Measurements from ENCODE around the gene TEKT5.
"Not testable (repeated sequence)": the region's sequence is repeated elsewhere in the genome, so short reads cannot be mapped to it uniquely, and the experiment has no call there.

The TEKT5 gene

GRCh38 chr16:10685709-10686108 is 9.0 kb downstream of the TEKT5 start:
- H3K36me3 ChIP-seq (ENCODE audit: control insufficient read depth in 1 of 2, insufficient read depth in 2 of 2, low read length in 2 of 2): no peaks in the 10 kb centered on the region
- no peak overlapping the region for H3K9ac ChIP-seq (ENCODE audit: low read depth in 1 of 2, low read length in 2 of 2)
- H3K9me3 ChIP-seq (ENCODE audit: control insufficient read depth in 1 of 2, low read length in 2 of 2): no peaks in the 10 kb centered on the region
- H3K4me1 ChIP-seq (ENCODE audit: control insufficient read depth in 1 of 2, insufficient read depth in 2 of 2, low read length in 2 of 2): peaks cover 7 to 9% of the 10 kb centered on the region in 2 donors
- peaks cover 0 to 2% of the 10 kb centered on the region in 2 donors for H3K27me3 ChIP-seq (ENCODE audit: control insufficient read depth in 1 of 2, insufficient read depth in 2 of 2, low read length in 2 of 2)
- no peak overlapping the region for H3K4me3 ChIP-seq (ENCODE audit: low read depth in 1 of 2, low read length in 2 of 2)
- no peak overlapping the region for H3K27ac ChIP-seq (ENCODE audit: low read depth, low read length)

GRCh38 chr16:10684511-10685151 is 10.1 kb downstream of the TEKT5 start:
- H3K9me3 ChIP-seq (ENCODE audit: control insufficient read depth in 1 of 2, low read length in 2 of 2): no peaks in the 10 kb centered on the region
- H3K4me3 ChIP-seq (ENCODE audit: low read depth in 1 of 2, low read length in 2 of 2): no peak overlapping the region
- H3K27me3 ChIP-seq (ENCODE audit: control insufficient read depth in 1 of 2, insufficient read depth in 2 of 2, low read length in 2 of 2): peaks cover 0 to 2% of the 10 kb centered on the region in 2 donors
- H3K27ac ChIP-seq (ENCODE audit: low read depth, low read length): no peak overlapping the region
- H3K4me1 ChIP-seq (ENCODE audit: control insufficient read depth in 1 of 2, insufficient read depth in 2 of 2, low read length in 2 of 2): peaks cover 7 to 9% of the 10 kb centered on the region in 2 donors
- H3K36me3 ChIP-seq (ENCODE audit: control insufficient read depth in 1 of 2, insufficient read depth in 2 of 2, low read length in 2 of 2): no peaks in the 10 kb centered on the region
- H3K9ac ChIP-seq (ENCODE audit: low read depth in 1 of 2, low read length in 2 of 2): no peak overlapping the region

GRCh38 chr16:10683170-10683569 is 11.6 kb downstream of the TEKT5 start:
- peaks cover 0 to 2% of the 10 kb centered on the region in 2 donors for H3K4me1 ChIP-seq (ENCODE audit: control insufficient read depth in 1 of 2, insufficient read depth in 2 of 2, low read length in 2 of 2)
- peaks cover 0 to 2% of the 10 kb centered on the region in 2 donors for H3K27me3 ChIP-seq (ENCODE audit: control insufficient read depth in 1 of 2, insufficient read depth in 2 of 2, low read length in 2 of 2)
- no peaks in the 10 kb centered on the region for H3K36me3 ChIP-seq (ENCODE audit: control insufficient read depth in 1 of 2, insufficient read depth in 2 of 2, low read length in 2 of 2)
- H3K9ac ChIP-seq (ENCODE audit: low read depth in 1 of 2, low read length in 2 of 2): no peak overlapping the region
- H3K4me3 ChIP-seq (ENCODE audit: low read depth in 1 of 2, low read length in 2 of 2): no peak overlapping the region
- H3K27ac ChIP-seq (ENCODE audit: low read depth, low read length): no peak overlapping the region
- no peaks in the 10 kb centered on the region for H3K9me3 ChIP-seq (ENCODE audit: control insufficient read depth in 1 of 2, low read length in 2 of 2)

- no peak overlapping the region for H3K4me3 ChIP-seq (ENCODE audit: low read depth in 1 of 2, low read length in 2 of 2)
- H3K27me3 ChIP-seq (ENCODE audit: control insufficient read depth in 1 of 2, insufficient read depth in 2 of 2, low read length in 2 of 2): peaks cover 0 to 2% of the 10 kb centered on the region in 2 donors
Measured at GRCh38 chr16:10682604-10683003, 12.1 kb downstream of the TEKT5 start.

GRCh38 chr16:10681310-10682308 is 13.1 kb downstream of the TEKT5 start:
- Histone ChIP-seq H3K36me3 (ENCODE audit: control insufficient read depth in 1 of 2, insufficient read depth in 2 of 2, low read length in 2 of 2) (no peaks in the 10 kb centered on the region), H3K27me3 (ENCODE audit: control insufficient read depth in 1 of 2, insufficient read depth in 2 of 2, low read length in 2 of 2) (peaks cover 0 to 2% of the 10 kb centered on the region in 2 donors), H3K9ac (ENCODE audit: low read depth in 1 of 2, low read length in 2 of 2) (no peak overlapping the region), H3K4me1 (ENCODE audit: control insufficient read depth in 1 of 2, insufficient read depth in 2 of 2, low read length in 2 of 2) (no peaks in the 10 kb centered on the region), H3K4me3 (ENCODE audit: low read depth in 1 of 2, low read length in 2 of 2) (no peak overlapping the region), H3K9me3 (ENCODE audit: control insufficient read depth in 1 of 2, low read length in 2 of 2) (no peaks in the 10 kb centered on the region), H3K27ac (ENCODE audit: low read depth, low read length) (no peak overlapping the region)

More at GRCh38 chr16:10682604-10683003, 12.1 kb downstream of the TEKT5 start:
- Histone ChIP-seq H3K36me3 (ENCODE audit: control insufficient read depth in 1 of 2, insufficient read depth in 2 of 2, low read length in 2 of 2) (no peaks in the 10 kb centered on the region), H3K9me3 (ENCODE audit: control insufficient read depth in 1 of 2, low read length in 2 of 2) (no peaks in the 10 kb centered on the region), H3K9ac (ENCODE audit: low read depth in 1 of 2, low read length in 2 of 2) (no peak overlapping the region), H3K27ac (ENCODE audit: low read depth, low read length) (no peak overlapping the region), H3K4me1 (ENCODE audit: control insufficient read depth in 1 of 2, insufficient read depth in 2 of 2, low read length in 2 of 2) (no peaks in the 10 kb centered on the region)

GRCh38 chr16:10679921-10680320 is 14.8 kb downstream of the TEKT5 start:
- no peaks in the 10 kb centered on the region for H3K36me3 ChIP-seq (ENCODE audit: control insufficient read depth in 1 of 2, insufficient read depth in 2 of 2, low read length in 2 of 2)
- no peak overlapping the region for H3K27ac ChIP-seq (ENCODE audit: low read depth, low read length)
- H3K4me1 ChIP-seq (ENCODE audit: control insufficient read depth in 1 of 2, insufficient read depth in 2 of 2, low read length in 2 of 2): no peaks in the 10 kb centered on the region
- H3K27me3 ChIP-seq (ENCODE audit: control insufficient read depth in 1 of 2, insufficient read depth in 2 of 2, low read length in 2 of 2): peaks cover 0 to 2% of the 10 kb centered on the region in 2 donors
- no peak overlapping the region for H3K9ac ChIP-seq (ENCODE audit: low read depth in 1 of 2, low read length in 2 of 2)
- no peaks in the 10 kb centered on the region for H3K9me3 ChIP-seq (ENCODE audit: control insufficient read depth in 1 of 2, low read length in 2 of 2)
- H3K4me3 ChIP-seq (ENCODE audit: low read depth in 1 of 2, low read length in 2 of 2): no peak overlapping the region

GRCh38 chr16:10679441-10679840 is 15.3 kb downstream of the TEKT5 start:
- H3K9ac ChIP-seq (ENCODE audit: low read depth in 1 of 2, low read length in 2 of 2); H3K27me3 ChIP-seq (ENCODE audit: control insufficient read depth in 1 of 2, insufficient read depth in 2 of 2, low read length in 2 of 2); H3K4me1 ChIP-seq (ENCODE audit: control insufficient read depth in 1 of 2, insufficient read depth in 2 of 2, low read length in 2 of 2); H3K27ac ChIP-seq (ENCODE audit: low read depth, low read length); H3K4me3 ChIP-seq (ENCODE audit: low read depth in 1 of 2, low read length in 2 of 2); H3K9me3 ChIP-seq (ENCODE audit: control insufficient read depth in 1 of 2, low read length in 2 of 2); H3K36me3 ChIP-seq (ENCODE audit: control insufficient read depth in 1 of 2, insufficient read depth in 2 of 2, low read length in 2 of 2): not testable (repeated sequence)

- H3K9me3 ChIP-seq (ENCODE audit: control insufficient read depth in 1 of 2, low read length in 2 of 2): no peaks in the 10 kb centered on the region
- H3K4me1 ChIP-seq (ENCODE audit: control insufficient read depth in 1 of 2, insufficient read depth in 2 of 2, low read length in 2 of 2): no peaks in the 10 kb centered on the region
- no peaks in the 10 kb centered on the region for H3K36me3 ChIP-seq (ENCODE audit: control insufficient read depth in 1 of 2, insufficient read depth in 2 of 2, low read length in 2 of 2)
- H3K9ac ChIP-seq (ENCODE audit: low read depth in 1 of 2, low read length in 2 of 2): no peak overlapping the region
- H3K27me3 ChIP-seq (ENCODE audit: control insufficient read depth in 1 of 2, insufficient read depth in 2 of 2, low read length in 2 of 2): peaks cover 0 to 2% of the 10 kb centered on the region in 2 donors
- H3K27ac ChIP-seq (ENCODE audit: low read depth, low read length): no peak overlapping the region
- H3K4me3 ChIP-seq (ENCODE audit: low read depth in 1 of 2, low read length in 2 of 2): no peak overlapping the region
Measured at GRCh38 chr16:10678655-10679054, 16.1 kb downstream of the TEKT5 start.

GRCh38 chr16:10676284-10676683 is 18.4 kb downstream of the TEKT5 start:
- Histone ChIP-seq H3K4me1 (ENCODE audit: control insufficient read depth in 1 of 2, insufficient read depth in 2 of 2, low read length in 2 of 2) (no peaks in the 10 kb centered on the region), H3K4me3 (ENCODE audit: low read depth in 1 of 2, low read length in 2 of 2) (no peak overlapping the region), H3K27me3 (ENCODE audit: control insufficient read depth in 1 of 2, insufficient read depth in 2 of 2, low read length in 2 of 2) (no peaks in the 10 kb centered on the region), H3K27ac (ENCODE audit: low read depth, low read length) (no peak overlapping the region), H3K9ac (ENCODE audit: low read depth in 1 of 2, low read length in 2 of 2) (no peak overlapping the region), H3K9me3 (ENCODE audit: control insufficient read depth in 1 of 2, low read length in 2 of 2) (no peaks in the 10 kb centered on the region), H3K36me3 (ENCODE audit: control insufficient read depth in 1 of 2, insufficient read depth in 2 of 2, low read length in 2 of 2) (no peaks in the 10 kb centered on the region)

GRCh38 chr16:10675861-10676260 is 18.9 kb downstream of the TEKT5 start:
- Histone ChIP-seq H3K9me3 (ENCODE audit: control insufficient read depth in 1 of 2, low read length in 2 of 2) (no peaks in the 10 kb centered on the region), H3K4me3 (ENCODE audit: low read depth in 1 of 2, low read length in 2 of 2) (no peak overlapping the region), H3K27ac (ENCODE audit: low read depth, low read length) (no peak overlapping the region), H3K4me1 (ENCODE audit: control insufficient read depth in 1 of 2, insufficient read depth in 2 of 2, low read length in 2 of 2) (no peaks in the 10 kb centered on the region), H3K36me3 (ENCODE audit: control insufficient read depth in 1 of 2, insufficient read depth in 2 of 2, low read length in 2 of 2) (no peaks in the 10 kb centered on the region), H3K27me3 (ENCODE audit: control insufficient read depth in 1 of 2, insufficient read depth in 2 of 2, low read length in 2 of 2) (no peaks in the 10 kb centered on the region), H3K9ac (ENCODE audit: low read depth in 1 of 2, low read length in 2 of 2) (no peak overlapping the region)

Measured in duodenal mucosa (tissue), 2 donors.